ENCODE data around the gene ARPC1A. TPM values are rescaled to one million over a fixed set of nuclear protein-coding genes. Genes with fewer than 3 reads are reported as not detected.

ARPC1A gene
- total RNA-seq, 4 donors from 2014 or later = 37.0 to 58.8 (median 44.1) TPM

DNA sequence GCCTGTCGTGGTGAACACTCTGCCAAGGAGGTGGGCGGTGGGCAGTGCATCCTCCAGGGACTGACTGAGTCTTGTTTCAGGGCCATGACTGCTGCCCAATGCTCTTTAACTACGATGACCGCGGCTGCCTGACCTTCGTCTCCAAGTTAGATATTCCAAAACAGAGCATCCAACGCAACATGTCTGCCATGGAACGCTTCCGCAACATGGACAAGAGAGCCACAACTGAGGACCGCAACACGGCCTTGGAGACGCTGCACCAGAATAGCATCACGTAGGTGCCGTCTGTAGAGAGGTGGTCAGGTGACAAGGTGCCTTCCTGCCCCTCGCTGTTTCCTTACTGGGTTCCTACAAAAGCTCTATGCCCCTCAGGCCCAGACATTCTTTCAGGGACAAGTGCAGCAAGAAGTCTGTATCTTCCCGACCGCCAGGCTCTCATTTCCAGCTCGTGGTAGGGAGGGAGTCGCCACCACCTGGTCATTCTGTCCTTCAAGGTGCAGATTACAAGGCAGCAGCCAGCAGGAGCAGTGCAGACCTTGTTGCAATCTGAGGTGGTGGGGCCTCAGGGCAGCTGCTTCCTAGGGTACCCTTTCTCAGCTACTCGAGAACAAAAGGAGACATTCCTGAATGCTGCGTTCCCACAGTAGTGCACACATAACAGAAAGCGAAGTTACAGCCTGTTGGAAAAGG is 33.9 kb downstream of the ARPC1A start:
- no peak for TF ChIP-seq POLR2A (IDR thresholded peaks at IDR 0.05)
- TF ChIP-seq, protein P1, sequence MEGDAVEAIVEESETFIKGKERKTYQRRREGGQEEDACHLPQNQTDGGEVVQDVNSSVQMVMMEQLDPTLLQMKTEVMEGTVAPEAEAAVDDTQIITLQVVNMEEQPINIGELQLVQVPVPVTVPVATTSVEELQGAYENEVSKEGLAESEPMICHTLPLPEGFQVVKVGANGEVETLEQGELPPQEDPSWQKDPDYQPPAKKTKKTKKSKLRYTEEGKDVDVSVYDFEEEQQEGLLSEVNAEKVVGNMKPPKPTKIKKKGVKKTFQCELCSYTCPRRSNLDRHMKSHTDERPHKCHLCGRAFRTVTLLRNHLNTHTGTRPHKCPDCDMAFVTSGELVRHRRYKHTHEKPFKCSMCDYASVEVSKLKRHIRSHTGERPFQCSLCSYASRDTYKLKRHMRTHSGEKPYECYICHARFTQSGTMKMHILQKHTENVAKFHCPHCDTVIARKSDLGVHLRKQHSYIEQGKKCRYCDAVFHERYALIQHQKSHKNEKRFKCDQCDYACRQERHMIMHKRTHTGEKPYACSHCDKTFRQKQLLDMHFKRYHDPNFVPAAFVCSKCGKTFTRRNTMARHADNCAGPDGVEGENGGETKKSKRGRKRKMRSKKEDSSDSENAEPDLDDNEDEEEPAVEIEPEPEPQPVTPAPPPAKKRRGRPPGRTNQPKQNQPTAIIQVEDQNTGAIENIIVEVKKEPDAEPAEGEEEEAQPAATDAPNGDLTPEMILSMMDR (IDR thresholded peaks at IDR 0.05 in 4 of 5, conservative IDR thresholded peaks at IDR 0.05 in 1 of 5) = no peak
- intact Hi-C loops (cut with DNase I; ENCODE audit: low total_unique reads) (no loop called here), in situ Hi-C loops (cut with MboI; ENCODE audit: low sequenced_read_pairs in 4 of 4) (loop anchor here in 1 of 4 donors (10.0 kb wide), 1 partner anchor 55 kb away; no protein-coding TSS in a partner anchor)
- H3K4me3 ChIP-seq = no peak overlapping the region
- H3K36me3 ChIP-seq = peaks cover 0 to 93% of the 10 kb centered on the region in 2 donors
- no peak overlapping the region for H3K27ac ChIP-seq
- DNase-seq (no peak), ATAC-seq (no peak)
- H3K9me3 ChIP-seq = no peaks in the 10 kb centered on the region
- H3K27me3 ChIP-seq = no peaks in the 10 kb centered on the region
- H3K4me1 ChIP-seq = no peaks in the 10 kb centered on the region

DNA sequence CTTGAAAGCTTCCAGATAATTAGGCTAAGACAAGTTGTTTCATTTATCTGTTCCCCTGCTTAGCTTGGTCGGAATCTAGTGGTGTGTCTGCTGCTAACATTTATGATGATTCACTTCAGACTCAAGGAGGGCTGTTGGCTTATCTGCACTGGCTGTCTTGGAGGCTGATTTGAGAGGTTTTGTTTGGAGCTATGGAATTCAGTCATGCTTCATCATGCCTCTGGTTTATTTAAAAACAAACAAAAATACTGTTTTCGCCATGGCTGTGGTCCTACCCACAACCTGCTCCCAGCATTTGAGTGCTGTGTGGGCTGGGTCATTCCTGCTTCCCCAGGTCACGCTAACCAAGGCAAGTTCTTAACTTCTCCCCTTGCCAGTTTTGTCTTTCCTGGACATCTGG is 37.1 kb downstream of the ARPC1A start:
- peaks cover 0 to 95% of the 10 kb centered on the region in 2 donors for H3K36me3 ChIP-seq
- intact Hi-C loops (cut with DNase I; ENCODE audit: low total_unique reads) (no loop called here), in situ Hi-C loops (cut with MboI; ENCODE audit: low sequenced_read_pairs in 4 of 4) (loop anchor here in 1 of 4 donors (10.0 kb wide), 1 partner anchor 52 kb away; no protein-coding TSS in a partner anchor)
- no peaks in the 10 kb centered on the region for H3K4me1 ChIP-seq
- H3K27ac ChIP-seq = no peak overlapping the region
- H3K27me3 ChIP-seq = no peaks in the 10 kb centered on the region
- DNase-seq (no peak), ATAC-seq (no peak)
- no peaks in the 10 kb centered on the region for H3K9me3 ChIP-seq
- H3K4me3 ChIP-seq = no peak overlapping the region
- TF ChIP-seq, protein P1 (IDR thresholded peaks at IDR 0.05 in 4 of 5, conservative IDR thresholded peaks at IDR 0.05 in 1 of 5) = no peak
- no peak for TF ChIP-seq POLR2A (IDR thresholded peaks at IDR 0.05)

GRCh38 chr7:99363286-99363685 is 37.6 kb downstream of the ARPC1A start:
- peaks cover 0 to 90% of the 10 kb centered on the region in 2 donors for H3K36me3 ChIP-seq
- in situ Hi-C loops (cut with MboI; ENCODE audit: low sequenced_read_pairs in 4 of 4) = loop anchor here in 1 of 4 donors (10.0 kb wide), 1 partner anchor 52 kb away; no protein-coding TSS in a partner anchor

GRCh38 chr7:99365318-99366141 is 39.8 kb downstream of the ARPC1A start:
- H3K27ac ChIP-seq = no peak overlapping the region
- H3K9me3 ChIP-seq = no peaks in the 10 kb centered on the region
- H3K27me3 ChIP-seq = no peaks in the 10 kb centered on the region
- intact Hi-C loops (cut with DNase I; ENCODE audit: low total_unique reads) (no loop called here), in situ Hi-C loops (cut with MboI; ENCODE audit: low sequenced_read_pairs in 4 of 4) (loop anchor here in 1 of 4 donors (10.0 kb wide), 1 partner anchor 49 kb away; no protein-coding TSS in a partner anchor)
- no peaks in the 10 kb centered on the region for H3K4me1 ChIP-seq
- H3K4me3 ChIP-seq = no peak overlapping the region
- TF ChIP-seq, protein P1 (IDR thresholded peaks at IDR 0.05 in 4 of 5, conservative IDR thresholded peaks at IDR 0.05 in 1 of 5) = peak; percentile 10 to 49 (median 39)
- no peak for TF ChIP-seq POLR2A (IDR thresholded peaks at IDR 0.05)
- DNase-seq = peak in 1 of 2 donors; percentile 59
- peaks cover 0 to 68% of the 10 kb centered on the region in 2 donors for H3K36me3 ChIP-seq
- peak in 1 of 2 donors; percentile 69 for ATAC-seq

More at GRCh38 chr7:99363286-99363685, 37.6 kb downstream of the ARPC1A start:
- no peaks in the 10 kb centered on the region for H3K9me3 ChIP-seq
- H3K4me1 ChIP-seq = no peaks in the 10 kb centered on the region
- ATAC-seq (no peak), DNase-seq (no peak)
- intact Hi-C loops (cut with DNase I; ENCODE audit: low total_unique reads) = no loop called here
- no peaks in the 10 kb centered on the region for H3K27me3 ChIP-seq
- TF ChIP-seq, protein P1 (IDR thresholded peaks at IDR 0.05 in 4 of 5, conservative IDR thresholded peaks at IDR 0.05 in 1 of 5) = no peak
- TF ChIP-seq POLR2A (IDR thresholded peaks at IDR 0.05) = no peak
- H3K27ac ChIP-seq = no peak overlapping the region
- H3K4me3 ChIP-seq = no peak overlapping the region

Measured in gastrocnemius medialis (tissue), 4 donors.